HG03280 (cell line): ENCODE data around the gene YAE1.

Experiments
- ATAC-seq: cut with Tn5 transposase; IDR thresholded peaks from one replicate; pipeline ENCODE4 v1.9.1; 2021; ENCODE audit warnings: mild to moderate bottlenecking, moderate library complexity; ENCODE audit not compliant: unreplicated experiment

The YAE1 gene

DNA sequence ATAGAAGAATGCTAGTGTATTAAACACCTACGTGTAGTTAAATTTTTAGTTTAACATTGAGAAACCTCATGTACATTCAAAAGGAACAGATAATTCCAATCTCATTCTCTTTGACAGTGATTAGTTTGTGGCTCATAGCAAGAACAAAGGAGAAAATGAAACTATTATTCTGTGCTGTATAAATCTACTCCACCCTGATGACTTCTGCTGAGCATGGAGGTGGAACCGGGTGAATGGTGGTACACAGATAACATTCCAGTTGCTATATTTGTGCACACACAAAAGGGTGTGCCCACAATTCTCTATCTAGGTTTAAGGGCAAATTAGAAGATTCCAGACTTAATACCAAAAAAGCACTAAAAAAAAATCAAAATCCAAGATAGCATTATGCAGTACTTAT lies 40.1 kb downstream of the YAE1 start:
- no peak for ATAC-seq

GRCh38 chr7:39606941-39607340 lies 40.7 kb downstream of the YAE1 start:
- ATAC-seq, result no peak

DNA sequence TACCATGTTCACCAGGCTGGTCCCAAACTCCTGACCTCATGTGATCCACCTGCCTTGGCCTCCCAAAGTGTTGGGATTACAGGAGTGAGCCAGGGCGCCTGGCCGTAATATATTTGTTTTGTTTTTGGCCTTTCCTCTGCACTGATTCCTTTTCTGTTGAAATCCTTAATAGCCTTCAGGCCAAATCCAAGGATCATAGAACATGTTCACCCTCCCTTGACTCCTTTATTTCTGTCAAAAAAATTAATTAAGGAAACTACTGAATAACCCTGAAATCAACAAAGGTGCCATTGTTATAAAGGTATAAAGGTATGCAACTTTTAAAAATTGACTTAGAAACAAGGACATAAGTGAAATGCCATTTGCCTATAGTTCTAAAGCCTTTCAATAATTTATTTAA lies 41.7 kb downstream of the YAE1 start:
- ATAC-seq, result no peak

DNA sequence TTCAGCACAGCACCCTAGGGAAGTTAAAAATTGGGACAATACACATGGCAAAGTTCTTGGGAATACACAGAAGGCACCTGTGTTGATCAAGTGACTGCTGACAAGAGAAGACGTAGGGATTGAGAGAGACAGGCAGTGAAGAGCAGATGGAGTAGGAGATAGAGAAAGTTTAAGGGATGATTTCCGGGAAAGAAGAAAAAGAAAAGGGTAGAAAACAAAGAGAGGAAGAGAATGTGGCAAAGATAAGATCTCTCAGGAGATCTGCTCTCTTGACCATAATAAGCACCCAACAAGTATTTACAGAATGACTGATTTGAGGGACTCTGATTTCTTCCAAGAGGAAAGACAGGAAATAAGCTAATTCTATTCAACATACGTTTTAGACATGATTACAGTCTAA lies 42.1 kb downstream of the YAE1 start:
- no peak for ATAC-seq

- ATAC-seq, result no peak
These were observed 43.1 kb downstream of the YAE1 start for GRCh38 chr7:39609113-39609934.

- no peak for ATAC-seq
These were observed 43.7 kb downstream of the YAE1 start for GRCh38 chr7:39609935-39610263.

DNA sequence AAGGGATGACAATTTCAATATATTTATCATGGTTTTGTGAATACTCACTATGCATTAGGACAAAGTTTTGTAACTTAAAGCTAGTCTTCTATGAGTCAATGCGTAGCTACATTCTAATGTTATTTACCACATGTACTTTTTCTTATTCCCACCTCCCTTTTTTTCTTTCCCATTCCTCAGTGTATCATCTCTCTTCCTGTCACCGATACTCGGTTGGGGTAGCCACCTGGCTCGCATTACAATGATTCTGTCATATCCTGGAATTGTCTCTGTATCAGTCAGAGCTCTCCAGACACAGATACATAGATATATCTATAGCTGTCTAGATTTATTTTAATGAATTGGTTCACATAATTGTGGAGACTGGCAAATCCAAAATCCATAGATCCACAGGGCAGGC lies 47.4 kb downstream of the YAE1 start:
- ATAC-seq, result no peak

GRCh38 chr7:39614299-39614698 lies 48.1 kb downstream of the YAE1 start:
- ATAC-seq, result no peak

- no peak for ATAC-seq
These were observed 49.3 kb downstream of the YAE1 start for GRCh38 chr7:39615350-39615975.

- no peak for ATAC-seq
These were observed 49.9 kb downstream of the YAE1 start for GRCh38 chr7:39616138-39616537.

DNA sequence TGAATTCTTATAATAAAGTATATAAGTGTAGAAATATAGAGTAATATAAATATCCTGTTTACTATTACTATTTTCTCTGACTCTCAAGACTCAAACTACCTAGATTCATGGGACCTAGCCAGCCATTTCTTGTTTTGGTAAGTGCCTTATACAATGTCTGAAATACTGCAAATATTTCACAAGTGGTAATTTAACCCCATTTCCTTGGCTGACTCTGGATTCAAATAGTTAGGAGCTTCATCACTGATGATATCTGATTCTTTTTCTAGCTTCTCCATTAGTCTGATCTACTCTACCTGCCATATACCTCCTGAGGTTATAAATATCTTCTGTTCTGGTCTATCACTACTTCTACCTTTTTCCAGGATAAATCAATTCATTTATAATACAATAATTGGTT lies 50.8 kb downstream of the YAE1 start:
- ATAC-seq, result no peak

DNA sequence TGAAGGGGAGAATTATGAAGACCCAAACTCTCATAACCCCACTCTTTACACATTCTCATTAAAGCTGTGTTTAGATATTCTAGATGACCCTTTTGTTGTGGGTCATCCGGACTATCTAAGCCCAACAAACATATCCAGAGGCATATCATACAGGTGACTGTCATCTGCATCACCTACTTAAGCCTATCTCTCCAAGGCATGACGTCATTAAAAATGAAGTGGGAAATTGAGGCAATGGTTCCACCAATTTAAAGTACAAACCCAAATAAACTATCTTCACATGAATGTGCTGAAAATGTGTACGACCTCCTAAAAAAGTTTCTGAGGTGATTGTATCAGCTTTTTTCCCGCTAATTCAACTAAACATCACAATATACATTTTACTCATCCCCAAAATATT lies 52.7 kb downstream of the YAE1 start:
- no peak for ATAC-seq

- ATAC-seq, result no peak
These were observed 54.3 kb downstream of the YAE1 start for GRCh38 chr7:39620486-39620885.

GRCh38 chr7:39621261-39621660 lies 55.1 kb downstream of the YAE1 start:
- no peak for ATAC-seq

- ATAC-seq, result no peak
These were observed 55.7 kb downstream of the YAE1 start for GRCh38 chr7:39621784-39622411.
